Tibial nerve (tissue), 4 donors: ENCODE data around the gene ERBB2.

Experiments
- EP300 ChIP-seq, 2 donors: sonication (generic); formaldehyde crosslinking; IDR thresholded peaks; one replicate each; pipeline ENCODE4 v1.6.1; 2017; ENCODE audit warnings: antibody characterized with exemption in 2 of 2, mild to moderate bottlenecking in 1 of 2
- TF ChIP-seq, protein P1 (sequence below), 5 experiments: fragments of 200-600 bp in 3 of 5; fragments of 450-650 bp in 2 of 5; sonication (generic) in 3 of 5; IDR thresholded peaks; one replicate each; pipeline ENCODE4 v1.5.1; 2016 to 2019; ENCODE audit warnings: antibody characterized with exemption in 5 of 5, mild to moderate bottlenecking in 3 of 5, moderate library complexity in 2 of 5

DNA sequence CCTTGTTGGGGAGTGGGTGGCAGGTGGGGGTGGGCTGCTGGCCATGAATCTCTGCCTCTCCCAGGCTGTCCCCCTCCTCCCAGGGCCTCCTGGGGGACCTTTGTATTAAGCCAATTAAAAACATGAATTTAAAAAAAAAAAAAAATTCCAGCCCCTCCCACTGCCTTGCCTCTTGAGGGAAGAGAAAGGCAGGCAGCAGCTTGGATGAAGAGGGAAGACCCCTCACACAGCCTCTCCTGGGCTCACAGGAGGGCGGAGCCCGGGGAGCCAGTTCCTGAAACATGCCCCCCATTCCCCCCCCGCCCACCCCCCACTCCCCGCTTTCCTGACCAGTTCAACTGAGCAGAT, 36.5 kb upstream of the ERBB2 start:
- no peak for TF ChIP-seq EP300 (IDR thresholded peaks at IDR 0.05)
- TF ChIP-seq, protein P1, sequence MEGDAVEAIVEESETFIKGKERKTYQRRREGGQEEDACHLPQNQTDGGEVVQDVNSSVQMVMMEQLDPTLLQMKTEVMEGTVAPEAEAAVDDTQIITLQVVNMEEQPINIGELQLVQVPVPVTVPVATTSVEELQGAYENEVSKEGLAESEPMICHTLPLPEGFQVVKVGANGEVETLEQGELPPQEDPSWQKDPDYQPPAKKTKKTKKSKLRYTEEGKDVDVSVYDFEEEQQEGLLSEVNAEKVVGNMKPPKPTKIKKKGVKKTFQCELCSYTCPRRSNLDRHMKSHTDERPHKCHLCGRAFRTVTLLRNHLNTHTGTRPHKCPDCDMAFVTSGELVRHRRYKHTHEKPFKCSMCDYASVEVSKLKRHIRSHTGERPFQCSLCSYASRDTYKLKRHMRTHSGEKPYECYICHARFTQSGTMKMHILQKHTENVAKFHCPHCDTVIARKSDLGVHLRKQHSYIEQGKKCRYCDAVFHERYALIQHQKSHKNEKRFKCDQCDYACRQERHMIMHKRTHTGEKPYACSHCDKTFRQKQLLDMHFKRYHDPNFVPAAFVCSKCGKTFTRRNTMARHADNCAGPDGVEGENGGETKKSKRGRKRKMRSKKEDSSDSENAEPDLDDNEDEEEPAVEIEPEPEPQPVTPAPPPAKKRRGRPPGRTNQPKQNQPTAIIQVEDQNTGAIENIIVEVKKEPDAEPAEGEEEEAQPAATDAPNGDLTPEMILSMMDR (IDR thresholded peaks at IDR 0.05): no peak
